HepG2 (cell line): Measurements from ENCODE around the gene CTAGE8.
"Not testable (repeated sequence)": the region's sequence is repeated elsewhere in the genome, so short reads cannot be mapped to it uniquely, and the experiment has no call there.

Experiments
- EZH2 ChIP-seq: conservative IDR thresholded peaks from 2 replicates; pipeline ENCODE4 v1.6.1; 2012; ENCODE audit warnings: mild to moderate bottlenecking, low read depth, low read length, moderate library complexity
- JUNB ChIP-seq: sonication (generic); formaldehyde crosslinking; IDR thresholded peaks from 2 replicates; pipeline ENCODE4 v1.8.0; 2022; ENCODE audit warnings: missing genetic modification reagents, mild to moderate bottlenecking, borderline replicate concordance
- RAD51 ChIP-seq: fragments of 450-650 bp; IDR thresholded peaks from 2 replicates; pipeline ENCODE4 v1.6.1; 2016; ENCODE audit warnings: borderline replicate concordance
- SMYD3 ChIP-seq: sonication (generic); formaldehyde crosslinking; IDR thresholded peaks from 2 replicates; pipeline ENCODE4 v1.8.1; 2023; ENCODE audit warnings: mild to moderate bottlenecking, missing genetic modification reagents
- TF ChIP-seq, protein P1 (sequence below): sonication (generic); formaldehyde crosslinking; IDR thresholded peaks from 2 replicates; pipeline ENCODE4 v1.4.0; 2020; ENCODE audit warnings: missing genetic modification reagents
- TF ChIP-seq, protein P2 (sequence below): sonication (generic); formaldehyde crosslinking; IDR thresholded peaks from 2 replicates; pipeline ENCODE4 v1.5.0; 2020; ENCODE audit warnings: mild to moderate bottlenecking, missing genetic modification reagents, moderate library complexity
- TF ChIP-seq, protein P3 (sequence below): sonication (generic); formaldehyde crosslinking; IDR thresholded peaks from 2 replicates; pipeline ENCODE4 v1.4.0; 2020; ENCODE audit warnings: mild to moderate bottlenecking, missing genetic modification reagents
- TF ChIP-seq, protein P4 (sequence below): sonication (generic); formaldehyde crosslinking; IDR thresholded peaks from 2 replicates; pipeline ENCODE4 v1.5.1; 2020; ENCODE audit warnings: mild to moderate bottlenecking, missing genetic modification reagents, moderate library complexity
- TF ChIP-seq, protein P5 (sequence below): sonication (generic); formaldehyde crosslinking; IDR thresholded peaks from 2 replicates; pipeline ENCODE4 v1.4.0; 2020; ENCODE audit warnings: missing genetic modification reagents
- TF ChIP-seq, protein P6 (sequence below): sonication (generic); formaldehyde crosslinking; IDR thresholded peaks from 2 replicates; pipeline ENCODE4 v1.8.0; 2023; ENCODE audit warnings: mild to moderate bottlenecking, missing genetic modification reagents

DNA sequence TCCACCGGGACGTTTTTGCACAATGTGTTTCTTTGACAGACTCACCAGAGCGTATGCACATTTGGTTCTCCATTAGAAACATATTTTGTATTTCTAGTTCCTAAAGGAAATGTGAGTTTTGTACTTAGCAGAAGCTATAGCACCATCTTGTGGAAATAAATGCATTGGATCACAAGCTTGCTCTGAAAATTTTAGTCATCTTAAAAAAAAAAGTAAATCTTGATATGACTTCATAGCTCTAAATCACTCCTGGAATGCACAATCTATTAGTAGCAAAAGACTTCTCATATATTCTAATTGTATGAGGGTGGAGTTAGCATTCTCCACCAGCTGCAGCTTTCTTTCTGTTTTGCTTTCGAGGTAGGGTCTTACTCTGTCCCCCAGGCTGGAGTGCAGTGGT lies 49.9 kb downstream of the CTAGE8 start:
- TF ChIP-seq, protein P1, sequence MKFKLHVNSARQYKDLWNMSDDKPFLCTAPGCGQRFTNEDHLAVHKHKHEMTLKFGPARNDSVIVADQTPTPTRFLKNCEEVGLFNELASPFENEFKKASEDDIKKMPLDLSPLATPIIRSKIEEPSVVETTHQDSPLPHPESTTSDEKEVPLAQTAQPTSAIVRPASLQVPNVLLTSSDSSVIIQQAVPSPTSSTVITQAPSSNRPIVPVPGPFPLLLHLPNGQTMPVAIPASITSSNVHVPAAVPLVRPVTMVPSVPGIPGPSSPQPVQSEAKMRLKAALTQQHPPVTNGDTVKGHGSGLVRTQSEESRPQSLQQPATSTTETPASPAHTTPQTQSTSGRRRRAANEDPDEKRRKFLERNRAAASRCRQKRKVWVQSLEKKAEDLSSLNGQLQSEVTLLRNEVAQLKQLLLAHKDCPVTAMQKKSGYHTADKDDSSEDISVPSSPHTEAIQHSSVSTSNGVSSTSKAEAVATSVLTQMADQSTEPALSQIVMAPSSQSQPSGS (CRISPR knock-in tag), result not testable (repeated sequence)
- TF ChIP-seq EZH2; JUNB; RAD51; SMYD3 (CRISPR knock-in tag): not testable (repeated sequence)
- TF ChIP-seq, protein P2, sequence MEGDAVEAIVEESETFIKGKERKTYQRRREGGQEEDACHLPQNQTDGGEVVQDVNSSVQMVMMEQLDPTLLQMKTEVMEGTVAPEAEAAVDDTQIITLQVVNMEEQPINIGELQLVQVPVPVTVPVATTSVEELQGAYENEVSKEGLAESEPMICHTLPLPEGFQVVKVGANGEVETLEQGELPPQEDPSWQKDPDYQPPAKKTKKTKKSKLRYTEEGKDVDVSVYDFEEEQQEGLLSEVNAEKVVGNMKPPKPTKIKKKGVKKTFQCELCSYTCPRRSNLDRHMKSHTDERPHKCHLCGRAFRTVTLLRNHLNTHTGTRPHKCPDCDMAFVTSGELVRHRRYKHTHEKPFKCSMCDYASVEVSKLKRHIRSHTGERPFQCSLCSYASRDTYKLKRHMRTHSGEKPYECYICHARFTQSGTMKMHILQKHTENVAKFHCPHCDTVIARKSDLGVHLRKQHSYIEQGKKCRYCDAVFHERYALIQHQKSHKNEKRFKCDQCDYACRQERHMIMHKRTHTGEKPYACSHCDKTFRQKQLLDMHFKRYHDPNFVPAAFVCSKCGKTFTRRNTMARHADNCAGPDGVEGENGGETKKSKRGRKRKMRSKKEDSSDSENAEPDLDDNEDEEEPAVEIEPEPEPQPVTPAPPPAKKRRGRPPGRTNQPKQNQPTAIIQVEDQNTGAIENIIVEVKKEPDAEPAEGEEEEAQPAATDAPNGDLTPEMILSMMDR (CRISPR knock-in tag), result not testable (repeated sequence)
- TF ChIP-seq, protein P3, sequence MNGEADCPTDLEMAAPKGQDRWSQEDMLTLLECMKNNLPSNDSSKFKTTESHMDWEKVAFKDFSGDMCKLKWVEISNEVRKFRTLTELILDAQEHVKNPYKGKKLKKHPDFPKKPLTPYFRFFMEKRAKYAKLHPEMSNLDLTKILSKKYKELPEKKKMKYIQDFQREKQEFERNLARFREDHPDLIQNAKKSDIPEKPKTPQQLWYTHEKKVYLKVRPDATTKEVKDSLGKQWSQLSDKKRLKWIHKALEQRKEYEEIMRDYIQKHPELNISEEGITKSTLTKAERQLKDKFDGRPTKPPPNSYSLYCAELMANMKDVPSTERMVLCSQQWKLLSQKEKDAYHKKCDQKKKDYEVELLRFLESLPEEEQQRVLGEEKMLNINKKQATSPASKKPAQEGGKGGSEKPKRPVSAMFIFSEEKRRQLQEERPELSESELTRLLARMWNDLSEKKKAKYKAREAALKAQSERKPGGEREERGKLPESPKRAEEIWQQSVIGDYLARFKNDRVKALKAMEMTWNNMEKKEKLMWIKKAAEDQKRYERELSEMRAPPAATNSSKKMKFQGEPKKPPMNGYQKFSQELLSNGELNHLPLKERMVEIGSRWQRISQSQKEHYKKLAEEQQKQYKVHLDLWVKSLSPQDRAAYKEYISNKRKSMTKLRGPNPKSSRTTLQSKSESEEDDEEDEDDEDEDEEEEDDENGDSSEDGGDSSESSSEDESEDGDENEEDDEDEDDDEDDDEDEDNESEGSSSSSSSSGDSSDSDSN (CRISPR knock-in tag), result not testable (repeated sequence)
- TF ChIP-seq, protein P4, sequence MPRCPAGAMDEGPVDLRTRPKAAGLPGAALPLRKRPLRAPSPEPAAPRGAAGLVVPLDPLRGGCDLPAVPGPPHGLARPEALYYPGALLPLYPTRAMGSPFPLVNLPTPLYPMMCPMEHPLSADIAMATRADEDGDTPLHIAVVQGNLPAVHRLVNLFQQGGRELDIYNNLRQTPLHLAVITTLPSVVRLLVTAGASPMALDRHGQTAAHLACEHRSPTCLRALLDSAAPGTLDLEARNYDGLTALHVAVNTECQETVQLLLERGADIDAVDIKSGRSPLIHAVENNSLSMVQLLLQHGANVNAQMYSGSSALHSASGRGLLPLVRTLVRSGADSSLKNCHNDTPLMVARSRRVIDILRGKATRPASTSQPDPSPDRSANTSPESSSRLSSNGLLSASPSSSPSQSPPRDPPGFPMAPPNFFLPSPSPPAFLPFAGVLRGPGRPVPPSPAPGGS (CRISPR knock-in tag), result not testable (repeated sequence)
- TF ChIP-seq, protein P5, sequence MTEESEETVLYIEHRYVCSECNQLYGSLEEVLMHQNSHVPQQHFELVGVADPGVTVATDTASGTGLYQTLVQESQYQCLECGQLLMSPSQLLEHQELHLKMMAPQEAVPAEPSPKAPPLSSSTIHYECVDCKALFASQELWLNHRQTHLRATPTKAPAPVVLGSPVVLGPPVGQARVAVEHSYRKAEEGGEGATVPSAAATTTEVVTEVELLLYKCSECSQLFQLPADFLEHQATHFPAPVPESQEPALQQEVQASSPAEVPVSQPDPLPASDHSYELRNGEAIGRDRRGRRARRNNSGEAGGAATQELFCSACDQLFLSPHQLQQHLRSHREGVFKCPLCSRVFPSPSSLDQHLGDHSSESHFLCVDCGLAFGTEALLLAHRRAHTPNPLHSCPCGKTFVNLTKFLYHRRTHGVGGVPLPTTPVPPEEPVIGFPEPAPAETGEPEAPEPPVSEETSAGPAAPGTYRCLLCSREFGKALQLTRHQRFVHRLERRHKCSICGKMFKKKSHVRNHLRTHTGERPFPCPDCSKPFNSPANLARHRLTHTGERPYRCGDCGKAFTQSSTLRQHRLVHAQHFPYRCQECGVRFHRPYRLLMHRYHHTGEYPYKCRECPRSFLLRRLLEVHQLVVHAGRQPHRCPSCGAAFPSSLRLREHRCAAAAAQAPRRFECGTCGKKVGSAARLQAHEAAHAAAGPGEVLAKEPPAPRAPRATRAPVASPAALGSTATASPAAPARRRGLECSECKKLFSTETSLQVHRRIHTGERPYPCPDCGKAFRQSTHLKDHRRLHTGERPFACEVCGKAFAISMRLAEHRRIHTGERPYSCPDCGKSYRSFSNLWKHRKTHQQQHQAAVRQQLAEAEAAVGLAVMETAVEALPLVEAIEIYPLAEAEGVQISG, result not testable (repeated sequence)
- TF ChIP-seq, protein P6, sequence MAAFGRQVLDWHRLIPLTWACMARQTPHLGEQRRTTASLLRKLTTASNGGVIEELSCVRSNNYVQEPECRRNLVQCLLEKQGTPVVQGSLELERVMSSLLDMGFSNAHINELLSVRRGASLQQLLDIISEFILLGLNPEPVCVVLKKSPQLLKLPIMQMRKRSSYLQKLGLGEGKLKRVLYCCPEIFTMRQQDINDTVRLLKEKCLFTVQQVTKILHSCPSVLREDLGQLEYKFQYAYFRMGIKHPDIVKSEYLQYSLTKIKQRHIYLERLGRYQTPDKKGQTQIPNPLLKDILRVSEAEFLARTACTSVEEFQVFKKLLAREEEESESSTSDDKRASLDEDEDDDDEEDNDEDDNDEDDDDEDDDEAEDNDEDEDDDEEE (CRISPR knock-in tag), result not testable (repeated sequence)
